T1000 (cell line): ENCODE data around the gene FNDC4.

Source experiments
- DNase-seq: peaks from one replicate; lab custom pipeline; 2025; ENCODE audit warnings: mixed read lengths; lab: John Stamatoyannopoulos, UW

The FNDC4 gene

GRCh38 chr2:27494284-27494943, 586 bp downstream of the FNDC4 start:
- no peak for DNase-seq

GRCh38 chr2:27493948-27494283, 1.1 kb downstream of the FNDC4 start:
- DNase-seq: no peak

- DNase-seq: no peak
These were observed 2.4 kb downstream of the FNDC4 start for GRCh38 chr2:27492557-27492956.

- peak; percentile 82 for DNase-seq
These were observed 5.3 kb downstream of the FNDC4 start, which contains the start of gene IFT172 for GRCh38 chr2:27489498-27490397. Gene IFT172, minus strand, starts transcription at chr2:27489743. Its CDS starts 90 bp downstream, at chr2:27489653.

- no peak for DNase-seq
These were observed 5.9 kb downstream of the FNDC4 start for GRCh38 chr2:27489118-27489497.

- DNase-seq: no peak
These were observed 9.5 kb downstream of the FNDC4 start for GRCh38 chr2:27485496-27485895.

- no peak for DNase-seq
These were observed 23.0 kb downstream of the FNDC4 start for GRCh38 chr2:27471961-27472360.

- DNase-seq: no peak
These were observed 30.6 kb downstream of the FNDC4 start for GRCh38 chr2:27464443-27464842.

- DNase-seq: no peak
These were observed 33.9 kb downstream of the FNDC4 start for GRCh38 chr2:27461118-27461517.

GRCh38 chr2:27453968-27454367, 41.0 kb downstream of the FNDC4 start:
- DNase-seq: no peak

GRCh38 chr2:27451095-27451494, 43.9 kb downstream of the FNDC4 start:
- no peak for DNase-seq

GRCh38 chr2:27448381-27448780, 46.6 kb downstream of the FNDC4 start:
- no peak for DNase-seq

GRCh38 chr2:27446057-27446456, 48.9 kb downstream of the FNDC4 start:
- DNase-seq: no peak

GRCh38 chr2:27445615-27446014, 49.4 kb downstream of the FNDC4 start:
- no peak for DNase-seq

GRCh38 chr2:27445155-27445554, 49.8 kb downstream of the FNDC4 start:
- no peak for DNase-seq

- DNase-seq: no peak
These were observed 52.1 kb downstream of the FNDC4 start for GRCh38 chr2:27442920-27443282.

- no peak for DNase-seq
These were observed 52.8 kb downstream of the FNDC4 start, which contains the start of gene KRTCAP3 for GRCh38 chr2:27441958-27442919. Gene KRTCAP3, plus strand, starts transcription at chr2:27442381. Its CDS starts 32 bp downstream, at chr2:27442413.
